Stomach (tissue), 4 donors: Measurements from ENCODE around the gene PRKCG.

Source experiments
- EP300 ChIP-seq: sonication (generic); formaldehyde crosslinking; IDR thresholded peaks from one replicate; pipeline ENCODE4 v1.6.1; 2017; ENCODE audit warnings: antibody characterized with exemption
- POLR2A ChIP-seq, 4 donors: fragments of 450-650 bp; IDR thresholded peaks; one replicate each; pipeline ENCODE4 v1.6.1; 2016; ENCODE audit warnings: antibody characterized with exemption in 4 of 4, control low read depth in 2 of 4, mild to moderate bottlenecking in 1 of 4, moderate library complexity in 1 of 4
- POLR2AphosphoS5 ChIP-seq, 3 donors: sonication (generic); formaldehyde crosslinking; IDR thresholded peaks; one replicate each; pipeline ENCODE4 v1.6.1; 2016; ENCODE audit warnings: antibody characterized with exemption in 3 of 3
- TF ChIP-seq, protein P1 (sequence below), 7 experiments: fragments of 450-650 bp in 4 of 7; fragments of 200-600 bp in 3 of 7; sonication (generic) in 3 of 7; IDR thresholded peaks; one replicate each; pipeline ENCODE4 v1.5.1; 2016 to 2019; ENCODE audit warnings: antibody characterized with exemption in 7 of 7, control low read depth in 2 of 7, mild to moderate bottlenecking in 1 of 7

DNA sequence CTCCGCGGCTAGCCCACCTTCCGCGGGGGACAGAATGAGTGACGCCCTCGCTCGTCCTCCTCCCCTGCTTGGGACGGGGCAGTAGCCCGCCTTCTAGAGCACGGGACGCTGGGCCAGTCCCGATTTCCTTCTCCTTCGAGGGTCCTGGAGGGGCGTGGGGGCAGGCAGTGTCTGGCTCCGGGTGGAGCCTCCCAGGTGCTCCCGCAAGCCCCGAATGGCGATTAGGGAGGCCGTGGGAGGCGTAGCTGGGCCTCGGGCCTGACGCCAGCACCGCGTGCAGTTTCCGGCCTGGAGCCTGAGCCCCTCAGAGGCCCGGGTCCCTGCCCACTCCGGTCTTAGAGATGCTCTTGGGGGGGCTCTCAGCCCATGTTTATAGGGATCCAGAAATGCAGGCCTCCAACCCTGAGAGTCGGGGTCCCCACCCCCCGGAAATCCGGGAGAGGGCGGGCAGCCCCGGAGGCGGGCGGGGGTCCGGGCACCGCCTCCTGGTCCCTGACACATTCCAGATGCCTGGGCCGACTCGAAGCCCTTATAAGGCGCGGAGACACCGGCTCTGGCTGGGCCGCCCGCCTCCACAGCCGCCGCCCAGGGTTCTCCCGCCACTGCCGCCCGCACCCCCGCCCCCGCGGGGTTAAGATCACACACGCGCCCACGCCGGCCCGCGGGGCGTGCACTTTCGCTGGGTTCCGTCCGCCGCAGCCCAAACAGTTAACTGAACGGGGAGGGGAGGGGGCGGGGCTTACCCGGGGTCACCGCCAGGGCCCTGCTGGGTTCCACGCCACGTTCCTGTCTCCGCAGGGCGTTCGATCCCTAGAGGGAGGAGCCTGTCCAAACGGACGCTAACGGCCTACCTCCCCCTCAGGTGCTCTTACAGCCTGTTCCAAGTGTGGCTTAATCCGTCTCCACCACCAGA, 12.8 kb upstream of the PRKCG start:
- TF ChIP-seq, protein P1, sequence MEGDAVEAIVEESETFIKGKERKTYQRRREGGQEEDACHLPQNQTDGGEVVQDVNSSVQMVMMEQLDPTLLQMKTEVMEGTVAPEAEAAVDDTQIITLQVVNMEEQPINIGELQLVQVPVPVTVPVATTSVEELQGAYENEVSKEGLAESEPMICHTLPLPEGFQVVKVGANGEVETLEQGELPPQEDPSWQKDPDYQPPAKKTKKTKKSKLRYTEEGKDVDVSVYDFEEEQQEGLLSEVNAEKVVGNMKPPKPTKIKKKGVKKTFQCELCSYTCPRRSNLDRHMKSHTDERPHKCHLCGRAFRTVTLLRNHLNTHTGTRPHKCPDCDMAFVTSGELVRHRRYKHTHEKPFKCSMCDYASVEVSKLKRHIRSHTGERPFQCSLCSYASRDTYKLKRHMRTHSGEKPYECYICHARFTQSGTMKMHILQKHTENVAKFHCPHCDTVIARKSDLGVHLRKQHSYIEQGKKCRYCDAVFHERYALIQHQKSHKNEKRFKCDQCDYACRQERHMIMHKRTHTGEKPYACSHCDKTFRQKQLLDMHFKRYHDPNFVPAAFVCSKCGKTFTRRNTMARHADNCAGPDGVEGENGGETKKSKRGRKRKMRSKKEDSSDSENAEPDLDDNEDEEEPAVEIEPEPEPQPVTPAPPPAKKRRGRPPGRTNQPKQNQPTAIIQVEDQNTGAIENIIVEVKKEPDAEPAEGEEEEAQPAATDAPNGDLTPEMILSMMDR (IDR thresholded peaks at IDR 0.05), result peak in 5 of 7 experiments; percentile 22 to 56 (median 45)
- TF ChIP-seq POLR2AphosphoS5 (IDR thresholded peaks at IDR 0.05) (peak; percentile 7 to 62 (median 36)), POLR2A (IDR thresholded peaks at IDR 0.05) (peak in 1 of 4 donors; percentile 28), EP300 (peak; percentile 54)
